Right lobe of liver (tissue), 4 donors: Measurements from ENCODE around the gene ADAMTS14.

Experiments used
- POLR2A ChIP-seq: fragments of 450-650 bp; IDR thresholded peaks from one replicate; pipeline ENCODE4 v1.6.1; 2017; ENCODE audit warnings: antibody characterized with exemption, mild to moderate bottlenecking
- TF ChIP-seq, protein P1 (sequence below), 4 donors: fragments of 200-600 bp in 3 of 4; fragments of 450-650 bp in 1 of 4; IDR thresholded peaks; one replicate each; pipeline versions ENCODE4 v1.5.1 to v1.8.0; 2016 to 2022; ENCODE audit warnings: antibody characterized with exemption in 4 of 4, mild to moderate bottlenecking in 2 of 4
- donor health status: DM: no; HTN: no; CAD: no.
- donor health status: DM: no; HTN: no; CAD: no.
- donor health status: DM: no; HTN: yes; CAD: no.

DNA sequence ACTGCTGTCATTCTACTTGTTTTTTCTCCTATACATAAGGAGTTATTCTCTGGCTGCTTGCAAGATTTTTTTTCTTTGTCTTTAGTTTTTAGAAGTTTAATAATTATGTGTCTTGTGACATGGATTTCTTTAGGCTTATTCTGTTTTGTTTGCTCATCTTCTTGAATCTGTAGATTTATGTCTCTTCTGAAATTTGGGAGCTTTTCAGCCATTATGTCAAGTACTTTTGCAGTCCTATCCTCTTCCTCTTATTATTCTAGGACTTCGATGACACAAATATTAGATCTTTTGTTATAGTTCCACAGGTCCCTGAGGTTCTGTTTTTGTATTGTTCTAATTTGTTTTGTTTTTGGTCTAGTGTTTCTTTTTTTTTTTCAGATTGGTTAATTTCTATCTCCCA lies 129.5 kb downstream of the ADAMTS14 start:
- TF ChIP-seq, protein P1, sequence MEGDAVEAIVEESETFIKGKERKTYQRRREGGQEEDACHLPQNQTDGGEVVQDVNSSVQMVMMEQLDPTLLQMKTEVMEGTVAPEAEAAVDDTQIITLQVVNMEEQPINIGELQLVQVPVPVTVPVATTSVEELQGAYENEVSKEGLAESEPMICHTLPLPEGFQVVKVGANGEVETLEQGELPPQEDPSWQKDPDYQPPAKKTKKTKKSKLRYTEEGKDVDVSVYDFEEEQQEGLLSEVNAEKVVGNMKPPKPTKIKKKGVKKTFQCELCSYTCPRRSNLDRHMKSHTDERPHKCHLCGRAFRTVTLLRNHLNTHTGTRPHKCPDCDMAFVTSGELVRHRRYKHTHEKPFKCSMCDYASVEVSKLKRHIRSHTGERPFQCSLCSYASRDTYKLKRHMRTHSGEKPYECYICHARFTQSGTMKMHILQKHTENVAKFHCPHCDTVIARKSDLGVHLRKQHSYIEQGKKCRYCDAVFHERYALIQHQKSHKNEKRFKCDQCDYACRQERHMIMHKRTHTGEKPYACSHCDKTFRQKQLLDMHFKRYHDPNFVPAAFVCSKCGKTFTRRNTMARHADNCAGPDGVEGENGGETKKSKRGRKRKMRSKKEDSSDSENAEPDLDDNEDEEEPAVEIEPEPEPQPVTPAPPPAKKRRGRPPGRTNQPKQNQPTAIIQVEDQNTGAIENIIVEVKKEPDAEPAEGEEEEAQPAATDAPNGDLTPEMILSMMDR (IDR thresholded peaks at IDR 0.05) = no peak
- TF ChIP-seq POLR2A = no peak
